ENCODE results near the gene NUDT8. TPM values are rescaled to one million over a fixed set of nuclear protein-coding genes. Genes with fewer than 3 reads are reported as not detected.
"Not testable (repeated sequence)": the region's sequence is repeated elsewhere in the genome, so short reads cannot be mapped to it uniquely, and the experiment has no call there.

NUDT8 gene
- total RNA-seq, 1 experiment from 2014 or later = 8.1 TPM

DNA sequence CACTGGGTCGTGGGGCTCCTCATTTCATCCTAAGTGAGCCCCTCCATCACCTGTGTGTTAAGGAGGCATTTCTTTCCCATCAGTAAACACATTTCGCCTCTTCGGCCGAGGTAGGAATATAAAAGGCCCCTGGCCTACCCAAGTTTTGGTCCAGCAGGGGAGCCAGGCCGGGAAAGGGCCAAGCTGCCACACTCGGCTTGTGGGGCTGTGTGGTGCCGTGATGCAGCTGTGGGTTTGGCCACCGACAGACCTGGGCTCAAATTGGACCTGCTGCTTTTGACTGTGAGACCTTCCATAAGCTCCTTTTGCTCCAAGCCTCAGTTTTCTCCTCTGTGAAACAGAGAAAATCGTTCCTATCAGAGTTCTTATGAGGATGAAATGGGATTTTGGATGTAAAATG lies 22.2 kb downstream of the NUDT8 start:
- H3K27me3 ChIP-seq (ENCODE audit: control insufficient read depth, insufficient read depth, low read length) = peaks cover 1% of the 10 kb centered on the region; the same call in 1 of the 2 replicates
- H3K4me3 ChIP-seq (ENCODE audit: insufficient read depth, low read depth, low read length) = peak overlapping the region; percentile 89
- peaks cover 16% of the 10 kb centered on the region for H3K36me3 ChIP-seq (replicated peaks; ENCODE audit: control insufficient read depth, insufficient read depth, low read length)
- no peak for DNase-seq

DNA sequence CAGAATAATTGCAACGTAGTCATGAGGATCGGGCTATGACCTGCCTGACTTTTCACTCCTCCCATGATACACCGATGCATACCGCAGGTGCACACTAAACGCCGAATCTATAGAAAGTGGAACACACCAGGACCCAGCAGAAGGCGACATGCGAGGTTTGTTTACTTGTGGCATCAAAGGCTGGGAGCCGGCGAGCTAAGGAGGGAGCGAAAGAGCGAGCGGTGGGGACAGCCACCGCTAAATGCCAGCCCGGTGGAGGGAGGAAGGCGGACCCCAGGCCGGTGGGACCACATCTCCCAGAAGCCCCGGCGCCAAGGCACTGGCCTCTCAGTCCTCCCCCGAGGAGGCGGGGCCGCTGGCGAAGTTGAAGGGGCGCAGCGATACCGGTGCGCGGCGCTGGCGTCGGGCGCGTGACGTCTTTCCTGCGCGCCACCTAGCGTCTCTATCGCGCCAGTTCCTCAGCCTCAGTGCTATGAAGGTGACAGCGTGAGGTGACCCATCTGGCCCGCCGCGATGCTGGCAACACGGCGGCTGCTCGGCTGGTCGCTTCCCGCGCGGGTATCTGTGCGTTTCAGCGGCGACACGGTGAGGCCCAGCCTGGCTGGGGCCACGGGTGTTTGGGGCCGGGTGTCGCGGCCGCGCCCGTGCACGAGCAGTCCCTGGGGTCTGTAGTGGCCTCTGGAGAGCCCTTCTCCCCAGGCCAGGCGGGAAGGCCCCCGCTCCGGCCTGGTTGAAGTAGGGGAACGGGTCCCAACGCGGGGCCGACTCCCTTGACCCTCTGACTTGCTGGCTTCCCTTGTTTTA lies 23.0 kb downstream of the NUDT8 start, which contains the start of gene NDUFV1:
Gene NDUFV1, plus strand, starts transcription at position 445 of the 804 bp plus-strand sequence. Its CDS starts 69 bp downstream, at position 514.
- peaks cover 16% of the 10 kb centered on the region for H3K36me3 ChIP-seq (replicated peaks; ENCODE audit: control insufficient read depth, insufficient read depth, low read length)
- peak; percentile 97 for DNase-seq
- H3K4me3 ChIP-seq (ENCODE audit: insufficient read depth, low read depth, low read length) = peak within 1 kb of the TSS; percentile 89
- peaks cover 1% of the 10 kb centered on the region; the same call in 1 of the 2 replicates for H3K27me3 ChIP-seq (ENCODE audit: control insufficient read depth, insufficient read depth, low read length)

DNA sequence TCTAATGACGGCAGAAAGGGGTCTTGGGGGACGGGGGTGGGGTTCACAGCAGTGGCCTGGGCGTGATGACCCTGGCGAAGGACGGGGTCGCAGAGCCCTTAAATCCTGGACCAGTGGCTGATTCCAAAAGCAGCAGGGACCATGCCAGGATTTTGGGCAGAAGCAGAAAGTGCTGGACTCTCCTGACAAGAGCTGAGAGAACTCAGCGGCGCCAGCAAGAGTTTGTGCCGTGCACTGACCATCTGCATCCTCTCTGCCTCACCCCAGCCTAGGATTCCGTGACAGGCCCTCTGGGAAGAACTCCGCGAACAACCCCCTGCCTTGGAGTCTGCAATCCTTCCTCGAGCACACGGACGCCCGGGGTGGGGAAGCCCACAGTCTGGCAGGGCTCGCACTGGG lies 23.6 kb downstream of the NUDT8 start:
- Histone ChIP-seq H3K36me3 (replicated peaks; ENCODE audit: control insufficient read depth, insufficient read depth, low read length) (peaks cover 14% of the 10 kb centered on the region), H3K4me3 (ENCODE audit: insufficient read depth, low read depth, low read length) (peak overlapping the region; percentile 44), H3K27me3 (ENCODE audit: control insufficient read depth, insufficient read depth, low read length) (peaks cover 1% of the 10 kb centered on the region; the same call in 1 of the 2 replicates)
- DNase-seq = no peak

DNA sequence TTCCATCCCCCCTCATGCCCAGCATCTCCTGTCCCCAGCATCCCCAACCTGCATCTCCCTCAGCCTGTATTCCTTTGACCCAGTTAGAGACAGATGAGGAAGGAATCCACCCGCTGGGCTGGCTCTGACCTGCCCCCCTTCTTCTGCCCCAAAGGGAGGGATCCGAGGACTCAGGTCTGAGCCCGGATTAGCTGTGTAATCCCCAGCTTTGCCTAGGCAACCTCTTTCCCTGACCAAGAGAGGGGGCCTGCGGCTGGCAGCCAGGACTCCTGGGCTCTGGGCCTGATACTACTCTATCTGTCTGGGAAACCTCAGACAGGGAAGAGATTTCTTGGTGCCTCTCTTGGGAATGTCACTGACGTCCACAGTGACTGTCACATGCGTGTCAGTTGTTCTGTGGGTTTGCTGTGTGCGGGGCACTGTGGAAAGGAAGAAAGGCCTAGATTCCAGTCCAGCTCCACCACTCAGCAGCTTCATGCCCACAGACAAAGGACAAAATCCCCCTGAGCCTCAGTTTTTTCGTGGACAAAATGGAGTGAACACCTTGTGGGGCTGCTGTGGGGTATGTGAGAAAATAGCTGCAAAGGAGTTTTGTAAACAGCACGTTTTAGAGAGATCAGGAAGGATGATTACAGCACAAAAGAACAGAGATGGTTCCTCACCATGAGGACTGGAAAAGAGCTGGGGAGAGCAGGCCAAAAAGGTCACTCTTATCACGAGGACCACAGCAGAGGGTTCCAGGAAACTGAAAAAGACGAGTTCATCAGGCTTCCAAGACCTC lies 24.3 kb downstream of the NUDT8 start:
- peaks cover 12% of the 10 kb centered on the region for H3K36me3 ChIP-seq (replicated peaks; ENCODE audit: control insufficient read depth, insufficient read depth, low read length)
- H3K4me3 ChIP-seq (ENCODE audit: insufficient read depth, low read depth, low read length) = no peak overlapping the region
- no peak for DNase-seq

DNA sequence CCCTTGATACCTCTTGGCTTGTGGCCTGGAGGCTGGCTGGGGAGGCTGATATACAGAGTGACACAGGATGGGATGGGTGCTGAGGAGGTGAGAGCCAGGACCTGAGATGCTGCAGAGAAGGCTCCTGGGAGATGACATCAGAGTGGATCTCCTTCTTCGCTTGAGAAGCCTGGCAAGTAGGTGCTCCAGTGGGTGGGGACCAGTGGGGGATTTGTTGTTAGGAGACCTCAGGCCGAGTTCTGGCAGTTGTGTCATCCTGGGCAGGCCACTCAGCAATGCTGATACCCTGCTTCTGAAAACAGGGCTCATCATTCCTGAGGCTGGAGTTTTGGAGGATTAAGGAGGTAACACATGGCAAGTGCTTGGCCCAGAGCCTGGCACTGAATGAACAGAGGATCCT lies 24.9 kb downstream of the NUDT8 start:
- H3K27me3 ChIP-seq (ENCODE audit: control insufficient read depth, insufficient read depth, low read length) = peaks cover 1% of the 10 kb centered on the region; the same call in 1 of the 2 replicates
- DNase-seq = no peak
- no peak overlapping the region for H3K4me3 ChIP-seq (ENCODE audit: insufficient read depth, low read depth, low read length)
- peaks cover 10% of the 10 kb centered on the region for H3K36me3 ChIP-seq (replicated peaks; ENCODE audit: control insufficient read depth, insufficient read depth, low read length)

More for the DNA sequence above, 24.3 kb downstream of the NUDT8 start:
- H3K27me3 ChIP-seq (ENCODE audit: control insufficient read depth, insufficient read depth, low read length) = peaks cover 1% of the 10 kb centered on the region; the same call in 1 of the 2 replicates

DNA sequence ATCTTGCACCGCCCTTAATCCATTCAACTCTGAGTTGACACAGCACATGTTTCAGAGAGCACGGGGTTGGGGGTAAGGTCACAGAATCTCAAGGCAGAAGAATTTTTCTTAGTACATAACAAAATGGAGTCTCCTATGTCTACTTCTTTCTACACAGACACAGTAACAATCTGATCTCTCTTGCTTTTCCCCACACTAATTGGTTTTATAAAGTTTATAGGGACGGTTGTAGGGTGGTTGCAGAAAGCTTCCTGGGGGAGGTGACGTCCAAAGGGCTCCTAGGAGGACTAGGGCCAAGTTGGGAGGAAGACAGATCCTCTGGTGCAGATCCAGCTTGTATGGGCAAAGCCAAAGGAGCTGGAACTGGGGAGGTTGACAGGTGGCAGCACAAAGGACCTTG lies 25.6 kb downstream of the NUDT8 start:
- not testable (repeated sequence) for H3K27me3 ChIP-seq (ENCODE audit: control insufficient read depth, insufficient read depth, low read length); H3K4me3 ChIP-seq (ENCODE audit: insufficient read depth, low read depth, low read length); DNase-seq; H3K36me3 ChIP-seq (replicated peaks; ENCODE audit: control insufficient read depth, insufficient read depth, low read length)

DNA sequence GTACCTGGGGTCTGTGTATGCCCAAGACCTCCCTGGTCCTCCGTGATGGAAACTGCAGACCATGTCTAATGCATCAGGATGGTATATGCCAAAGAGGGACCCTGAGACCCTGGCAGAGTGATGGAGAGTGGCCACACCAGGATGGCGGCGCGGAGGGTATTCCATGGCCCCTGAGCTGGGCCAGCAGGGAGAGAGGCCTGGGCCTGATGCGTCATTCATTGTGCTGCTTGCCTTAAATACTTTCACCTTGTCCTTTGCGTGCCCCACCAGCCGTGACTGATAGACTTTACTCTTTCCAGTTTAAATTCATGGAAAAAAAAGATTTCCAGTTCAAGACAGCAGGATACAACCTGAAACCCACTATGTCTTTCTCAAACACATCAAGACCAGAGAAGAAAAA lies 28.6 kb downstream of the NUDT8 start:
- Histone ChIP-seq H3K36me3 (replicated peaks; ENCODE audit: control insufficient read depth, insufficient read depth, low read length) (no peaks in the 10 kb centered on the region), H3K27me3 (ENCODE audit: control insufficient read depth, insufficient read depth, low read length) (0 out of 2 replicates have a peak, but pooled peaks cover under 1% of the 10 kb centered on the region), H3K4me3 (ENCODE audit: insufficient read depth, low read depth, low read length) (no peak overlapping the region)
- no peak for DNase-seq

DNA sequence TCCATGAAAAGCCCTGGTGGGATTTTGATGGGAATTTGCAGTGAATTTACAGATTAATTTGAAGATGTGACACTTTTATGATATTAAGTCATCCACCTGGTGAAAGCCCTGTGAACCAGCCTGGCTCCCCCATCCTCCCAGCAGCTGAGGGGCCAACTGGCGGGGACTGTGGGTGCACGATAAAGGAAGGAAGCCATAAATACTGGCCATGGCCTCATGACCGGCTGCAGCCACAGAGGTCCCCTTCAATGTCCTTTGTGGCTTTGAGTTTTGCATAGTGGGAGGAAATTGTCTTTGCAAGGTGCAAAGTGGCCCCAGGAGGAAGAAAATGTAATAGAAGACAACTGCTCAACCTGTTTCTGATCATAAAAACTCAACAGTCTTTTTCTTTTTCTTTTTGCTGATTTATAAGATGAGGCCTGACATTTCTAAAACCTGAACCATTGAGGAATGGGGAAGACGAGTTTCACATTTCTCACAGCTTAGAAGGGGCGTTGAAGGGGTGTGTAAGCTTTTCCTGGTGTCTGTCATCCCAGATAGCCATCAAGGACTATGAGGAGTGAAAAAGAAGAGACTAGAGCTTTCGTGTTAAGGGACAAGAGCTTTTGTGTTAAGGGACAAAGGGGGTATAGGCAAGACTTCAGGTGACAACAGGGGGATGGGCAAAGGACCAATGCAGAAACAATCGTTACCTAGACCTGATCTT lies 29.3 kb downstream of the NUDT8 start:
- H3K4me3 ChIP-seq (ENCODE audit: insufficient read depth, low read depth, low read length) = no peak overlapping the region
- no peaks in the 10 kb centered on the region for H3K27me3 ChIP-seq (ENCODE audit: control insufficient read depth, insufficient read depth, low read length)
- no peak for DNase-seq
- no peaks in the 10 kb centered on the region for H3K36me3 ChIP-seq (replicated peaks; ENCODE audit: control insufficient read depth, insufficient read depth, low read length)

DNA sequence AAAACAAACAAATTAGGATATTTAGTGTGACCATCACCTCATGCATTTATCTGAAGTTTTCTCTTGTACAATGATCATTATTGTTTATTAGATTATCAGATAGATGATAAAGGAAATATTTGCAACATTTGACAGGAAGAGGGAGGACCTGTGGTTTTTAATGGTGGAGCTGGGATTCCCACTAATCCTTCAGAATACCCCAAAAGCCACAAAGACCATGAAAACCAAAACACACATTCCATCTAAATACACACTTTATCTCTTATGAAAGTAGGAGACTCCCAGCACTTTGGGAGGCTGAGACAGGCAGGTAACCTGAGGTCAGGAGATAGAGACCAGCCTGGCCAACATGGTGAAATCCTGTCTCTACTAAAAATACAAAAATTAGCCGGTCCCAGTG lies 30.6 kb downstream of the NUDT8 start:
- Histone ChIP-seq H3K36me3 (replicated peaks; ENCODE audit: control insufficient read depth, insufficient read depth, low read length) (no peaks in the 10 kb centered on the region), H3K4me3 (ENCODE audit: insufficient read depth, low read depth, low read length) (no peak overlapping the region), H3K27me3 (ENCODE audit: control insufficient read depth, insufficient read depth, low read length) (no peaks in the 10 kb centered on the region)
- no peak for DNase-seq

DNA sequence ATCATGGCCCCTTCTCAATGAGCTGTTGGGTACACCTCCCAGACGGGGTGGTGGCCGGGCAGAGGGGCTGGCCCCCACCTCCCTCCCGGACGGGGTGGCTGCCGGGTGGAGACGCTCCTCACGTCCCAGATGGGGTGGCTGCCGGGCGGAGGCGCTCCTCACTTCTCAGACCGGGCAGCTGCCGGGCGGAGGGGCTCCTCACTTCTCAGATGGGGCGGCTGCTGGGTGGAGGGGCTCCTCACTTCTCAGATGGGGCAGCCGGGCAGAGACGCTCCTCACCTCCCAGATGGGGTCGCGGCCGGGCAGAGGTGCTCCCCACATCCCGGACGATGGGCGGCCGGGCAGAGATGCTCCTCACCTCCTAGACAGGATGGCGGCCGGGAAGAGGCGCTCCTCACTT lies 31.8 kb downstream of the NUDT8 start:
- not testable (repeated sequence) for H3K36me3 ChIP-seq (replicated peaks; ENCODE audit: control insufficient read depth, insufficient read depth, low read length); H3K4me3 ChIP-seq (ENCODE audit: insufficient read depth, low read depth, low read length); H3K27me3 ChIP-seq (ENCODE audit: control insufficient read depth, insufficient read depth, low read length); DNase-seq

DNA sequence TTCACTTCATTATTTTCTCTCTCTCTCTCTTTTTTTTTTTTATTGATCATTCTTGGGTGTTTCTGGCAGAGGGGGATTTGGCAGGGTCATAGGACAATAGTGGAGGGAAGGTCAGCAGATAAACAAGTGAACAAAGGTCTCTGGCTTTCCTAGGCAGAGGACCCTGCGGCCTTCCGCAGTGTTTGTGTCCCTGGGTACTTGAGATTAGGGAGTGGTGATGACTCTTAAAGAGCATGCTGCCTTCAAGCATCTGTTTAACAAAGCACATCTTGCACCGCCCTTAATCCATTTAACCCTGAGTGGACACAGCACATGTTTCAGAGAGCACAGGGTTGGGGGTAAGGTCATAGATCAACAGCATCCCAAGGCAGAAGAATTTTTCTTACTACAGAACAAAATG lies 32.3 kb downstream of the NUDT8 start:
- H3K27me3 ChIP-seq (ENCODE audit: control insufficient read depth, insufficient read depth, low read length); H3K36me3 ChIP-seq (replicated peaks; ENCODE audit: control insufficient read depth, insufficient read depth, low read length); DNase-seq; H3K4me3 ChIP-seq (ENCODE audit: insufficient read depth, low read depth, low read length): not testable (repeated sequence)

DNA sequence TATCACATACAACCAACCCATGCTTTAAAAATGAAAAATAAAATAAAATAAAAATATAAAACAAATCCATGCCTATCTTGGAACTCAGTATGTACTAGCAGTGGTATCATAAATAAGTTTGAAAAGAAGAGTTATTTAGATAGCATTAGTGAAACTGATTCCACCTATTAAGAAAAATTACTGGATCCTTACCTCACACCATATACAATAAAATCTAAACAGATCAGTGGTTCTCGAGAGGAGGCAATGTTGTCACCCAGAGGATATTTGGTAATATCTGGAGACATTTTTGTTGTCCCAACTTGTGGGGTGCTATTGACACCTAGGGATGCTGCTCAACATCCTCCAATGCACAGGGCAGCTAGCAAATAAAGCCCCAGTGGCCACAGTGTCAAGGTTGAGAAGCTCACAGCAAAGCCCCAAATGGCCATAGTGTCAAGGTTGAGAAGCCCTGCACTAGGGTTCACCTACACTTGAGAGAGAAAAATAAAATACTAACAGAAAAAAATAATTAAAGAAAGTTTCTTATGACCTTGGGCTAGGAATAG lies 32.9 kb downstream of the NUDT8 start:
- Histone ChIP-seq H3K27me3 (ENCODE audit: control insufficient read depth, insufficient read depth, low read length) (no peaks in the 10 kb centered on the region; the same call in 1 of the 2 replicates), H3K4me3 (ENCODE audit: insufficient read depth, low read depth, low read length) (no peak overlapping the region), H3K36me3 (replicated peaks; ENCODE audit: control insufficient read depth, insufficient read depth, low read length) (no peaks in the 10 kb centered on the region)
- DNase-seq = no peak

DNA sequence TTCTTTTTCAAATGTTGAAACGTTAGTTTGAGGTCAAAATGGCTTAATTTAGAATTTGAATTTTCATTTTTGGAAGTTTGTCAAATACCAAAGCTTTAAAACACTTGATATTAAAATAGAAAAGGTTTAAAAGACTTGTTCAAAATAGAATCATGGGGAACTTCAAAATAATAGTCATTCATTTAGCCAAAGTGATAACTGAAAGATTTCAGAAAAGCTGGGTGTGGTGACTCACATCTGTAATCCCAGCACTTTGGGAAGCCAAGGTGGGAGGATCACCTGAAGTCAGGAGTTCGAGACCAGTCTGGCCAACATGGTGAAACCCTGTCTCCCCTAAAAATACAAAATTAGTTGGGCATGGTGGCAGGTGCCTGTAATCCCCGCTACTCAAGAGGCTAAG lies 35.3 kb downstream of the NUDT8 start:
- no peak overlapping the region for H3K4me3 ChIP-seq (ENCODE audit: insufficient read depth, low read depth, low read length)
- no peaks in the 10 kb centered on the region; the same call in 1 of the 2 replicates for H3K27me3 ChIP-seq (ENCODE audit: control insufficient read depth, insufficient read depth, low read length)
- no peaks in the 10 kb centered on the region for H3K36me3 ChIP-seq (replicated peaks; ENCODE audit: control insufficient read depth, insufficient read depth, low read length)
- no peak for DNase-seq

DNA sequence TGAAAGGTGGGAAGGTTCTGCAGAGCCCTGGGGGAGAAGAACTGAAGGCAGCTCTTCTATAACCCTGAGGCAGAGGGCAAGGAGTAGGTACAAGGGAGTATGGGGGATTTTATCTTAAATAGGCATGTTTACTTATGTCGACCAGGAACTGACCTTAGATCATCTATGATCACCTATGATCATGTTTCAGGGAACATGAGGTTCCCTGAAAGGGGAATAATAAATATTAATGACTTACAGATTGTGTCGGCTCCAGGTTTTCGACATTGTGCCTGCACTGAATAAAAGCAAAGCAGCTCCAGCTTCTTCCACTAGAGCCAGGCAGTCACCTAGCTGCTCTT lies 36.2 kb downstream of the NUDT8 start:
- H3K36me3 ChIP-seq (replicated peaks; ENCODE audit: control insufficient read depth, insufficient read depth, low read length) = no peaks in the 10 kb centered on the region
- no peak for DNase-seq
- H3K4me3 ChIP-seq (ENCODE audit: insufficient read depth, low read depth, low read length) = no peak overlapping the region
- no peaks in the 10 kb centered on the region; the same call in 1 of the 2 replicates for H3K27me3 ChIP-seq (ENCODE audit: control insufficient read depth, insufficient read depth, low read length)
